Loucy (cell line): Measurements from ENCODE around the gene AP1G1.
A peak's percentile ranks its signal among the peaks of the same experiment; 100 is the strongest.

Source experiments
- H2AFZ ChIP-seq: fragments of 200-600 bp; sonication (generic); 2 replicates; pipeline ENCODE4 v1.6.0; 2016; ENCODE audit warnings: antibody characterized with exemption, mild to moderate bottlenecking, low read length, moderate library complexity
- H3F3A ChIP-seq: fragments of 200-600 bp; 2 replicates; pipeline ENCODE4 v1.6.0; 2016; ENCODE audit warnings: antibody characterized with exemption, low read depth, mild to moderate bottlenecking
- H3K27me3 ChIP-seq: fragments of 200-600 bp; sonication (generic); 2 replicates; pipeline ENCODE4 v1.6.1; 2014; ENCODE audit warnings: low read length, mild to moderate bottlenecking; ENCODE audit not compliant: insufficient read depth, poor library complexity, severe bottlenecking
- H3K36me3 ChIP-seq: fragments of 200-600 bp; sonication (generic); 2 replicates; pipeline ENCODE4 v1.6.1; 2016; ENCODE audit warnings: low read length; ENCODE audit not compliant: insufficient read depth
- H3K4me1 ChIP-seq: fragments of 200-600 bp; sonication (generic); 2 replicates; pipeline ENCODE4 v1.5.1; 2014; ENCODE audit warnings: low read length, mild to moderate bottlenecking; ENCODE audit not compliant: insufficient read depth, poor library complexity, severe bottlenecking
- H3K4me2 ChIP-seq: fragments of 200-600 bp; sonication (generic); 2 replicates; pipeline ENCODE4 v1.6.0; 2014; ENCODE audit warnings: antibody characterized with exemption, low read length, low read depth, mild to moderate bottlenecking; ENCODE audit not compliant: poor library complexity, severe bottlenecking
- H3K4me3 ChIP-seq: fragments of 200-600 bp; sonication (generic); 2 replicates; pipeline ENCODE4 v1.5.1; 2014; ENCODE audit warnings: low read length, mild to moderate bottlenecking, mixed read lengths; ENCODE audit not compliant: poor library complexity, severe bottlenecking
- H3K79me2 ChIP-seq: fragments of 200-600 bp; sonication (generic); 2 replicates; pipeline ENCODE4 v1.6.1; 2014; ENCODE audit warnings: low read length; ENCODE audit not compliant: insufficient read depth
- H3K9ac ChIP-seq: fragments of 200-600 bp; sonication (generic); 2 replicates; pipeline ENCODE4 v1.6.0; 2014; ENCODE audit warnings: mild to moderate bottlenecking, low read depth, low read length, moderate library complexity; ENCODE audit not compliant: poor library complexity, severe bottlenecking
- H3K9me2 ChIP-seq: fragments of 200-600 bp; sonication (generic); replicated peaks from 2 replicates; pipeline ENCODE4 v1.6.1; 2016; ENCODE audit warnings: low read depth, low read length, mixed read lengths
- H3K9me3 ChIP-seq: fragments of 200-600 bp; sonication (generic); 2 replicates; pipeline ENCODE4 v1.6.1; 2014; ENCODE audit warnings: mild to moderate bottlenecking, antibody characterized with exemption, low read length, low read depth; ENCODE audit not compliant: insufficient read depth
- H4K20me1 ChIP-seq: fragments of 200-600 bp; sonication (generic); 2 replicates; pipeline ENCODE4 v1.6.0; 2014; ENCODE audit warnings: antibody characterized with exemption, low read length, mild to moderate bottlenecking; ENCODE audit not compliant: insufficient read depth, poor library complexity, severe bottlenecking
- CTCF ChIP-seq: fragments of 200-600 bp; sonication (generic); conservative IDR thresholded peaks from 2 replicates; pipeline ENCODE4 v1.5.1; 2014; ENCODE audit warnings: mild to moderate bottlenecking, antibody characterized with exemption, low read length
- EZH2phosphoT487 ChIP-seq: fragments of 200-600 bp; IDR thresholded peaks from 2 replicates; pipeline ENCODE4 v1.6.1; 2018; ENCODE audit warnings: antibody characterized with exemption, mild to moderate bottlenecking, moderate library complexity, borderline replicate concordance

Gene AP1G1

GRCh38 chr16:71754108-71754507 lies 54.5 kb downstream of the AP1G1 start:
- Histone ChIP-seq H3K36me3 (peaks cover 72% of the 10 kb centered on the region), H3F3A (no peaks in the 10 kb centered on the region)

DNA sequence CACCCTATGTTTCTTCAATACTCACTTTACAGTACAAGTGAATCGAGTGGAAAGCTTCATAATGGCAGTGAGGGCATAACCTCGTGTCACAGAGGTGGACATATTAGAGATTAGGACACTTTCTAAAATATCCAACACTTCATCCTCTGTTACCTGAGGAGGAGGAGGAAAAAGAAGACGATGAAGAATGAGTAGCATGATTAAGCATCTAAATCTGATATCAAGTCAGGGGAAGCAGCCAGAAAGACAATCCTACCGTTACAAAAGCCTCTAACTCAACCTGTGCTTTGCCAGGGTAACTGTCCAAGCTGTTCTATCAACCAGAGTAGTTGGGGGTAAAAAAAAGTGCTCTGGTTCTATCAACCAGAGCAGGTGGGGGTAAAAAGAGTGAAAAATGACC lies 60.4 kb downstream of the AP1G1 start:
- Histone ChIP-seq H3F3A (peaks cover 4% of the 10 kb centered on the region; the same call in 1 of the 2 replicates), H3K36me3 (peaks cover 63% of the 10 kb centered on the region), H3K9me3 (no peaks in the 10 kb centered on the region), H4K20me1 (no peaks in the 10 kb centered on the region), H3K4me1 (no peaks in the 10 kb centered on the region), H2AFZ (no peak overlapping the region), H3K9ac (no peak overlapping the region), H3K4me2 (no peak overlapping the region), H3K4me3 (no peak overlapping the region), H3K9me2 (no peaks in the 10 kb centered on the region), H3K27me3 (no peaks in the 10 kb centered on the region), H3K79me2 (no peaks in the 10 kb centered on the region)
- TF ChIP-seq CTCF (no peak), EZH2phosphoT487 (no peak)

More at GRCh38 chr16:71754108-71754507, 54.5 kb downstream of the AP1G1 start:
- H3K4me1 ChIP-seq = no peaks in the 10 kb centered on the region
- TF ChIP-seq CTCF (no peak), EZH2phosphoT487 (no peak)
- no peak overlapping the region for H3K4me3 ChIP-seq
- H3K9me3 ChIP-seq = no peaks in the 10 kb centered on the region
- H3K27me3 ChIP-seq = no peaks in the 10 kb centered on the region
- no peak overlapping the region for H2AFZ ChIP-seq
- no peaks in the 10 kb centered on the region for H3K79me2 ChIP-seq
- no peak overlapping the region for H3K4me2 ChIP-seq
- no peak overlapping the region for H3K9ac ChIP-seq
- no peaks in the 10 kb centered on the region for H4K20me1 ChIP-seq
- H3K9me2 ChIP-seq = no peaks in the 10 kb centered on the region

DNA sequence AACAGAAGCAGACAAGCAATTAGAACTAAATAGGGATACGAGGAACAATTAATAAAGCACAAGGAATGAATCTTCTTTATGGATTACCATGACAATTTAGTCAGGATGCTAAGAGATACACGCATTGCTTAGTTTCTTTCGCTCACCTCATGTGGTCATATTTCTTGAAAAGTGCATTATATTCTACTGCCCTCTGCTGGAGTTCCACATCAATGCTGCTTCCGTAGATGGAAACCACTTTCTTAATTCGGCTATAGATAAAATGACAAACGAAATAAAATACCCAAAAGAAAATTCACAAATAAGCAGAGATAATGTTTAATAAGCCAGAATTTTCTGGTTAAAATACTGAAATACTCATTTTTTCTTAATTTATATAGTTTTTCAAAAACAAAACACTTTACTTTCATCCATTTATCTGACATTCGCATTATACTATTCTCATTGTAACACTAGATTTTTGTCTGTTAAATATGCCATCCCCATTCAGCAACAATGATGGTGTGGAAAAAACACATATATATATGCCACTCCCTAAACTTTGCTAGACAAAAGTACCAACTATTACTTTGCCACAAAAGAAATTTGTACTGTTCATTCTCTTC lies 62.1 kb downstream of the AP1G1 start:
- H3K79me2 ChIP-seq = no peaks in the 10 kb centered on the region

More for the DNA sequence above, 62.1 kb downstream of the AP1G1 start:
- no peak overlapping the region for H2AFZ ChIP-seq
- H3F3A ChIP-seq = peaks cover 4% of the 10 kb centered on the region; the same call in 1 of the 2 replicates
- H3K9me3 ChIP-seq = no peaks in the 10 kb centered on the region
- no peaks in the 10 kb centered on the region for H3K27me3 ChIP-seq
- TF ChIP-seq EZH2phosphoT487 (no peak), CTCF (peak; percentile 80)
- H3K4me1 ChIP-seq = no peaks in the 10 kb centered on the region
- no peak overlapping the region for H3K4me3 ChIP-seq
- H3K9ac ChIP-seq = no peak overlapping the region
- H3K9me2 ChIP-seq = no peaks in the 10 kb centered on the region
- H3K4me2 ChIP-seq = no peak overlapping the region
- peaks cover 64% of the 10 kb centered on the region for H3K36me3 ChIP-seq
- H4K20me1 ChIP-seq = no peaks in the 10 kb centered on the region
